Skeletal muscle satellite cell (primary cell): ENCODE measurements around the gene TUBA4B.
A peak's percentile ranks its signal among the peaks of the same experiment; 100 is the strongest.
"Not testable (repeated sequence)": the region's sequence is repeated elsewhere in the genome, so short reads cannot be mapped to it uniquely, and the experiment has no call there.

Experiments
- H3K27me3 ChIP-seq: 2 replicates; pipeline ENCODE4 v1.7.0; 2013; ENCODE audit warnings: low read length; ENCODE audit not compliant: control insufficient read depth, insufficient read depth
- H3K36me3 ChIP-seq: 2 replicates; pipeline ENCODE4 v1.7.0; 2013; ENCODE audit warnings: mild to moderate bottlenecking, control low read depth, low read length; ENCODE audit not compliant: insufficient read depth
- H3K4me1 ChIP-seq: 2 replicates; pipeline ENCODE4 v1.7.0; 2013; ENCODE audit warnings: low read length; ENCODE audit not compliant: control insufficient read depth, insufficient read depth
- H3K4me2 ChIP-seq: 2 replicates; pipeline ENCODE4 v1.7.0; 2013; ENCODE audit warnings: mild to moderate bottlenecking, low read length
- H3K4me3 ChIP-seq: 2 replicates; pipeline ENCODE4 v1.7.0; 2013; ENCODE audit warnings: low read length
- H3K9ac ChIP-seq: 2 replicates; pipeline ENCODE4 v1.7.0; 2013; ENCODE audit warnings: mild to moderate bottlenecking, low read depth, low read length, moderate library complexity
- H3K9me3 ChIP-seq: replicated peaks from 2 replicates; pipeline ENCODE4 v1.7.0; 2013; ENCODE audit warnings: mild to moderate bottlenecking, control low read depth, low read length

TUBA4B gene

GRCh38 chr2:219282943-219283581 is 30.0 kb downstream of the TUBA4B start:
- Histone ChIP-seq H3K9ac (no peak overlapping the region), H3K9me3 (no peaks in the 10 kb centered on the region), H3K4me1 (peaks cover 37% of the 10 kb centered on the region), H3K4me3 (no peak overlapping the region), H3K36me3 (peaks cover 31% of the 10 kb centered on the region), H3K27me3 (no peaks in the 10 kb centered on the region), H3K4me2 (no peak overlapping the region)

- Histone ChIP-seq H3K27me3 (no peaks in the 10 kb centered on the region), H3K4me2 (no peak overlapping the region), H3K36me3 (peaks cover 31% of the 10 kb centered on the region), H3K4me3 (no peak overlapping the region), H3K4me1 (peaks cover 35% of the 10 kb centered on the region), H3K9ac (no peak overlapping the region), H3K9me3 (no peaks in the 10 kb centered on the region)
Observed at GRCh38 chr2:219284501-219285372, 31.7 kb downstream of the TUBA4B start.

GRCh38 chr2:219285373-219285735 is 32.3 kb downstream of the TUBA4B start:
- H3K9me3 ChIP-seq: no peaks in the 10 kb centered on the region
- no peaks in the 10 kb centered on the region for H3K27me3 ChIP-seq
- H3K36me3 ChIP-seq: peaks cover 31% of the 10 kb centered on the region
- no peak overlapping the region for H3K9ac ChIP-seq
- H3K4me3 ChIP-seq: no peak overlapping the region
- no peak overlapping the region for H3K4me2 ChIP-seq
- peaks cover 34% of the 10 kb centered on the region for H3K4me1 ChIP-seq

GRCh38 chr2:219285894-219286425 is 32.9 kb downstream of the TUBA4B start:
- H3K9ac ChIP-seq: peak overlapping the region; percentile 34
- peaks cover 34% of the 10 kb centered on the region for H3K4me1 ChIP-seq
- H3K27me3 ChIP-seq: no peaks in the 10 kb centered on the region
- H3K4me3 ChIP-seq: no peak overlapping the region
- no peaks in the 10 kb centered on the region for H3K9me3 ChIP-seq
- H3K36me3 ChIP-seq: peaks cover 26% of the 10 kb centered on the region
- peak overlapping the region; percentile 70 for H3K4me2 ChIP-seq

GRCh38 chr2:219286436-219287115 is 33.5 kb downstream of the TUBA4B start:
- H3K36me3 ChIP-seq: peaks cover 21% of the 10 kb centered on the region
- peak overlapping the region; percentile 34 for H3K9ac ChIP-seq
- peak overlapping the region; percentile 70 for H3K4me2 ChIP-seq
- peaks cover 34% of the 10 kb centered on the region for H3K4me1 ChIP-seq
- H3K4me3 ChIP-seq: no peak overlapping the region
- H3K27me3 ChIP-seq: no peaks in the 10 kb centered on the region
- H3K9me3 ChIP-seq: no peaks in the 10 kb centered on the region

- Histone ChIP-seq H3K36me3 (peaks cover 21% of the 10 kb centered on the region), H3K4me1 (peaks cover 34% of the 10 kb centered on the region)
- not testable (repeated sequence) for H3K9me3 ChIP-seq, H3K4me2 ChIP-seq, H3K9ac ChIP-seq, H3K27me3 ChIP-seq, H3K4me3 ChIP-seq
Observed at GRCh38 chr2:219287116-219287440, 34.0 kb downstream of the TUBA4B start.

GRCh38 chr2:219287580-219288265 is 34.7 kb downstream of the TUBA4B start:
- Histone ChIP-seq H3K27me3 (no peaks in the 10 kb centered on the region), H3K36me3 (peaks cover 16% of the 10 kb centered on the region), H3K4me2 (no peak overlapping the region), H3K4me1 (peaks cover 34% of the 10 kb centered on the region), H3K9ac (no peak overlapping the region), H3K4me3 (no peak overlapping the region), H3K9me3 (no peaks in the 10 kb centered on the region)

GRCh38 chr2:219289195-219289536 is 36.1 kb downstream of the TUBA4B start:
- Histone ChIP-seq H3K4me2 (peak overlapping the region; percentile 52), H3K4me1 (peaks cover 37% of the 10 kb centered on the region), H3K36me3 (peaks cover 6% of the 10 kb centered on the region), H3K9me3 (no peaks in the 10 kb centered on the region), H3K4me3 (no peak overlapping the region), H3K9ac (no peak overlapping the region), H3K27me3 (no peaks in the 10 kb centered on the region)

GRCh38 chr2:219289537-219290361 is 36.7 kb downstream of the TUBA4B start:
- Histone ChIP-seq H3K9ac (no peak overlapping the region), H3K36me3 (peaks cover under 1% of the 10 kb centered on the region), H3K4me3 (no peak overlapping the region), H3K27me3 (no peaks in the 10 kb centered on the region), H3K4me2 (peak overlapping the region; percentile 52), H3K9me3 (no peaks in the 10 kb centered on the region), H3K4me1 (peaks cover 41% of the 10 kb centered on the region)

- Histone ChIP-seq H3K4me2 (no peak overlapping the region), H3K27me3 (no peaks in the 10 kb centered on the region), H3K4me3 (no peak overlapping the region), H3K36me3 (no peaks in the 10 kb centered on the region), H3K9ac (no peak overlapping the region), H3K4me1 (peaks cover 36% of the 10 kb centered on the region), H3K9me3 (no peaks in the 10 kb centered on the region)
Observed at GRCh38 chr2:219290381-219291171, 37.5 kb downstream of the TUBA4B start.
